GM19452 (cell line): ENCODE data around the gene CRYM.
"Not testable (repeated sequence)": the region's sequence is repeated elsewhere in the genome, so short reads cannot be mapped to it uniquely, and the experiment has no call there.

ENCODE experiments used
- ATAC-seq: cut with Tn5 transposase; IDR thresholded peaks from one replicate; pipeline ENCODE4 v1.9.1; 2021; ENCODE audit not compliant: unreplicated experiment

CRYM gene

GRCh38 chr16:21248179-21248578 lies 29.9 kb downstream of the CRYM start:
- ATAC-seq, result not testable (repeated sequence)

GRCh38 chr16:21244518-21245215 lies 33.4 kb downstream of the CRYM start:
- ATAC-seq, result no peak

- no peak for ATAC-seq
These were observed 35.3 kb downstream of the CRYM start for GRCh38 chr16:21242756-21243155.

GRCh38 chr16:21239646-21240045 lies 38.4 kb downstream of the CRYM start:
- ATAC-seq, result no peak

GRCh38 chr16:21236831-21237230 lies 41.3 kb downstream of the CRYM start:
- ATAC-seq, result no peak

GRCh38 chr16:21235199-21235585 lies 42.9 kb downstream of the CRYM start:
- ATAC-seq, result no peak

GRCh38 chr16:21233521-21234150 lies 44.5 kb downstream of the CRYM start, which contains the start of gene ANKS4B:
TSS of gene ANKS4B (plus strand) at chr16:21233699. CDS start at chr16:21233738, 39 bp downstream.
- ATAC-seq, result no peak

- no peak for ATAC-seq
These were observed 45.0 kb downstream of the CRYM start for GRCh38 chr16:21233045-21233520.

GRCh38 chr16:21228361-21228872 lies 49.7 kb downstream of the CRYM start:
- ATAC-seq, result no peak

- no peak for ATAC-seq
These were observed 50.2 kb downstream of the CRYM start for GRCh38 chr16:21227866-21228265.

- ATAC-seq, result no peak
These were observed 51.3 kb downstream of the CRYM start for GRCh38 chr16:21226749-21227148.

GRCh38 chr16:21224800-21225199 lies 53.3 kb downstream of the CRYM start:
- no peak for ATAC-seq

- ATAC-seq, result no peak
These were observed 54.3 kb downstream of the CRYM start for GRCh38 chr16:21223787-21224186.

- no peak for ATAC-seq
These were observed 55.4 kb downstream of the CRYM start for GRCh38 chr16:21222495-21223337.

- ATAC-seq, result no peak
These were observed 58.5 kb downstream of the CRYM start for GRCh38 chr16:21219551-21219950.

GRCh38 chr16:21218153-21218552 lies 59.9 kb downstream of the CRYM start:
- ATAC-seq, result no peak

GRCh38 chr16:21217121-21217520 lies 61.0 kb downstream of the CRYM start:
- ATAC-seq, result no peak

GRCh38 chr16:21214086-21214485 lies 64.0 kb downstream of the CRYM start:
- ATAC-seq, result no peak

- ATAC-seq, result no peak
These were observed 66.6 kb downstream of the CRYM start, which contains the start of gene ZP2 for GRCh38 chr16:21211486-21211885. TSS of gene ZP2 (minus strand) at chr16:21211574. CDS start at chr16:21211547, 27 bp downstream.
